SJCRH30 (cell line): Measurements from ENCODE around the gene BDKRB1. TPM values are rescaled to one million over a fixed set of nuclear protein-coding genes. Genes with fewer than 3 reads are reported as not detected.

ENCODE experiments used
- DNase-seq, 2 experiments: peaks; one replicate each; pipeline ENCODE4 v3.0.0-alpha.2; 2015 to 2020
- H3K27ac ChIP-seq: fragments of 250-450 bp; sonication (Bioruptor Pico); 2 replicates; pipeline ENCODE4 v1.5.1; 2020; ENCODE audit warnings: mild to moderate bottlenecking, moderate library complexity
- H3K27me3 ChIP-seq: fragments of 250-450 bp; sonication (Bioruptor Pico); 2 replicates; pipeline ENCODE4 v1.5.1; 2020; ENCODE audit warnings: mild to moderate bottlenecking, moderate library complexity
- H3K36me3 ChIP-seq: fragments of 250-450 bp; sonication (Bioruptor Pico); 2 replicates; pipeline ENCODE4 v1.5.1; 2020; ENCODE audit warnings: mild to moderate bottlenecking, moderate library complexity
- H3K4me1 ChIP-seq: fragments of 250-450 bp; sonication (Bioruptor Pico); 2 replicates; pipeline ENCODE4 v1.5.1; 2020; ENCODE audit warnings: mild to moderate bottlenecking, moderate library complexity
- H3K4me3 ChIP-seq: fragments of 250-450 bp; sonication (Bioruptor Pico); 2 replicates; pipeline ENCODE4 v1.5.1; 2020; ENCODE audit warnings: mild to moderate bottlenecking, moderate library complexity
- H3K9me3 ChIP-seq: fragments of 250-450 bp; sonication (Bioruptor Pico); replicated peaks from 2 replicates; pipeline ENCODE4 v1.5.1; 2020; ENCODE audit warnings: mild to moderate bottlenecking, moderate library complexity
- total RNA-seq: library from RNA; depleted of rRNA; stranded (reverse); fragments of >200 nt; shearing (Covaris generic); gene quantifications from 2 replicates; pipeline ENCODE4 v1.2.3, GENCODE V29; 2014; rRNA removed

Gene BDKRB1
- total RNA-seq, 1 experiment from 2014 or later, result 2.3 TPM

- no peaks in the 10 kb centered on the region for H3K4me1 ChIP-seq
- no peaks in the 10 kb centered on the region for H3K9me3 ChIP-seq
- no peak overlapping the region for H3K27ac ChIP-seq
- DNase-seq, result no peak
- H3K27me3 ChIP-seq, result no peaks in the 10 kb centered on the region
- peaks cover 14% of the 10 kb centered on the region; the same call in 1 of the 2 replicates for H3K36me3 ChIP-seq
- no peak overlapping the region for H3K4me3 ChIP-seq
Measured at GRCh38 chr14:96303981-96304380, 48.0 kb downstream of the BDKRB1 start.

- Histone ChIP-seq H3K36me3 (peaks cover 15% of the 10 kb centered on the region; the same call in 1 of the 2 replicates), H3K4me1 (no peaks in the 10 kb centered on the region), H3K27ac (no peak overlapping the region), H3K4me3 (no peak overlapping the region), H3K9me3 (no peaks in the 10 kb centered on the region), H3K27me3 (no peaks in the 10 kb centered on the region)
- no peak for DNase-seq
Measured at GRCh38 chr14:96304956-96305355, 48.9 kb downstream of the BDKRB1 start.

- no peaks in the 10 kb centered on the region for H3K4me1 ChIP-seq
- H3K27me3 ChIP-seq, result no peaks in the 10 kb centered on the region
- no peak overlapping the region for H3K27ac ChIP-seq
- H3K4me3 ChIP-seq, result no peak overlapping the region
- DNase-seq, result no peak
- H3K9me3 ChIP-seq, result no peaks in the 10 kb centered on the region
- peaks cover 21% of the 10 kb centered on the region for H3K36me3 ChIP-seq
Measured at GRCh38 chr14:96307434-96307833, 51.4 kb downstream of the BDKRB1 start.

DNA sequence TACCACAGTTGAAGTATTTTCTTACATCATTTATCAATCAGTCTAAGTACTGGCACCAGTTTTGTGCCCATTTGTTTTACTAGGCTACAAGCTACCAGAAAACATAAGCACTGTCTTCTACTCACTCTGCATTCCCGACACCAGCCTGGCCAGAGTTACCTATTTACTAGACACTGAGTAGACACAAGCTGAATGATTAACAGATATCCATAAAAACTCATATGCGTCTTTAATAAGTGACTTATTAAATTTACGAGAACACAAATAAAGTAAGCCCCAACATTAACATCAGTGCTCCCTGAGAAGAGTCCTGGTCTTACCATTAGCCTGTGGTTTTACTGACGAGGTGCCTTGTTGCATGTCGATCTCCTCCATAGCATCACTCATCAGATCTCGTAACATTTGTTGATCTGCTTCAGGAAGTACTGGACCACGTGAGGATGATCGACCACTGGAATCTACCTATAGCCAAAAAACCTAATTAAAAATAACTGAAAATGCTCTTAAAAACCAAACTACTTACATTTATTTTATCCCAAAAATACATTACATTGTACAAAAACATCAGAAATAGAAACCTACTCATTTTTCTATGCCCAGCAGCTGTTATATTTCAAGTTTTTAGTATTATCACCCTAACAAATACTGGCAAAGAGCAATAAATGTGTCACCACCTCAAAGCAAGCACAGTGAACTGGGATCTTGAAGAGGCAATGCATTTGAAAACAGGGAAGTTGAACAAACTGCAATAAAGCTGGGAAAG is 53.3 kb downstream of the BDKRB1 start:
- Histone ChIP-seq H3K4me3 (no peak overlapping the region), H3K36me3 (peaks cover 17% of the 10 kb centered on the region), H3K9me3 (no peaks in the 10 kb centered on the region), H3K27me3 (no peaks in the 10 kb centered on the region), H3K27ac (no peak overlapping the region), H3K4me1 (no peaks in the 10 kb centered on the region)
- DNase-seq, result no peak

DNA sequence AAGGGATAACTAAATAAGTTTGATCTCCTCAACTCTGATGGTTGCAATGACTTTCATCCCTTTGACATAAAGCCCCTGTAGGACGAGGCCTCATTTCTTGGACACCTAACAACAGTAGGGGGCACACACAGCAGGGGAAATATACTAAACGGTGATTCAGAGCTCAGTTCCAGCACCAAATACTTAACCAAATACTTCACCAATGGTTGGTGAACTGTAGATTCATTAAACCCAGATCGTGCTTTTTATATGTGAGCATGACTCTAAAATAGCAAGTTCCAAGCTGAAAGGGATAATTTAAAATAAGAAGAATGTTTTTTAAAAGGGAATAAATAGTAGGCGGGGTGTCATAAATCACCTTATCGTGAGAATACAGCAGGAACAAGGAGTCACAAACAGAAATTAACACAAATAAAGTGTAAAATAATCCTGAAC is 53.9 kb downstream of the BDKRB1 start:
- Histone ChIP-seq H3K9me3 (no peaks in the 10 kb centered on the region), H3K4me3 (no peak overlapping the region), H3K27ac (no peak overlapping the region), H3K4me1 (no peaks in the 10 kb centered on the region), H3K27me3 (no peaks in the 10 kb centered on the region), H3K36me3 (peaks cover 17% of the 10 kb centered on the region)
- no peak for DNase-seq

GRCh38 chr14:96310906-96311305 is 54.9 kb downstream of the BDKRB1 start:
- H3K36me3 ChIP-seq, result peaks cover 17% of the 10 kb centered on the region
- H3K9me3 ChIP-seq, result no peaks in the 10 kb centered on the region
- no peaks in the 10 kb centered on the region for H3K4me1 ChIP-seq
- no peak for DNase-seq
- no peak overlapping the region for H3K4me3 ChIP-seq
- H3K27me3 ChIP-seq, result no peaks in the 10 kb centered on the region
- no peak overlapping the region for H3K27ac ChIP-seq

Other genes with a start within 250 kb of the BDKRB1 start
- not detected in 2 replicates for gene C14orf132, start 216.8 kb upstream of the BDKRB1 start, total RNA-seq
- 0.03 TPM in 1 of 2 replicates, not detected in the other for gene BDKRB2, start 51.4 kb upstream of the BDKRB1 start, total RNA-seq
- 12.7 and 14.1 TPM in 2 replicates for gene ATG2B, start 107.1 kb downstream of the BDKRB1 start, total RNA-seq
- 17.6 and 20.7 TPM in 2 replicates for gene GSKIP, start 107.3 kb downstream of the BDKRB1 start, total RNA-seq
- gene AK7, start 135.9 kb downstream of the BDKRB1 start, total RNA-seq, result not detected in 2 replicates
- gene PAPOLA, start 246.2 kb downstream of the BDKRB1 start, total RNA-seq, result 152 and 177 TPM in 2 replicates